ENCODE results near the gene POTEB2. TPM values are rescaled to one million over a fixed set of nuclear protein-coding genes. Genes with fewer than 3 reads are reported as not detected.
"Not testable (repeated sequence)": the region's sequence is repeated elsewhere in the genome, so short reads cannot be mapped to it uniquely, and the experiment has no call there.

The POTEB2 gene
- total RNA-seq (2014; rRNA removed; shearing (Covaris generic)): not detected in 2 replicates

DNA sequence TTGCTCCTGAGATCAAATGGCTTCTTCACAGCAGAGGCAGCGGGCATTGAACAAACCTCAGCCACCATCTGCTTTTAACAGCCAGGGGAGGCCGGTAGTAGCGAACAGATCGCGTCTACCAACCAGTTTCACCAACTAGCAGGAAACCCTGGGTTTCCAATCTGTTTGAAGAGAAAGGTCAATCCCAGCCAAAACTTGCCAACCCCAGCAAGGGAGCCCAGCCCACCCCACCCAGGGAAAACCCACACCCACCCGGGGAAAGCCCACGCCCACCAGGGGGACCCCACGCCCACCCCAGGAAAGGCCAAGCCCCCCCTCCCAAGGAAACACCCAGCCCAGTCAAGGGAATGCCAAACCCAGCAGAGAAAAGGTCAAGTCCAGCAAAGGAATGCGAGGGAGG lies at the start of gene POTEB2:
Gene POTEB2, minus strand, starts transcription at position 101 of the 400 bp plus-strand sequence. Its CDS starts 33 bp downstream, at position 68.
- not testable (repeated sequence) for DNase-seq (ENCODE audit: low read depth)

DNA sequence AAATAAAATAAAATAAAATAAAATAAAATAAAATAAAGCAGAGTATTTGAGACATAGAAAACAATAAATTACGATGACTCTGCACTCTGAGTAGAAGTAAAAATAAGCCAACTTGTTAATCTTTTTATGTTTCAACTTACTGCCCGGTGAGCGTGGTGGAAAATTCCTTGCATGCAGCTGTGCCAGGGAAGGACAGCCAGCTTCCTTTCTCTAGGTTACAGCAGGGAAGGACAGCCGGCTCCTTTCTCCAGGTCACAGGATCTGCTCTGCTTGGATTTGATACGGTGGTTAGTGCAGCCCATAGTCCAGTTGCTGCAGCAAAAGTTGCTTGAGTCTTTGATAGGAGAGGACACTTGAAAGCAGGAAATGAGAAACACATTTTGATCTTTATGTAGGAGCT lies 13.8 kb upstream of the POTEB2 start:
- DNase-seq (ENCODE audit: low read depth): not testable (repeated sequence)

DNA sequence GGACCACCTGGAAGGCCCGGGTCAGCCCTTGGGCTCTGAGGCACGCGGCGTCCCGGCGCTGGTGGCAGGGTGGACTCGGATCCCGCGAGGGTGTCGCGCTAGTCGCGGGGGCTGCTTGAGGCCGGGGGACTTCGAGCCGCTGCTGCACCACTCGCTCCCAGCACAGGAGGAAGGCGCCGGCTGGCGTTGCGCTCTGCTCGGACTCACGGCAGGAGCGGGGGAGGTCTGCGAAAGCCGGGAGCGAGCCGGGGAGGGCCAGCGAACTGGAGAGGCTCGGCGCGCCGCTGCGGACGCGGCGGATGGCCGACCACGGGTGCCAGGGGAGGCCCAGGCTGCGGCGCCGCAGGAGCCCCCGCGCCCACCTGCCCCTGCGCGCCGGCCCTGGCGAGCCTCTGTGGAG lies 12.3 kb upstream of the POTEB2 start:
- not testable (repeated sequence) for DNase-seq (ENCODE audit: low read depth)

DNA sequence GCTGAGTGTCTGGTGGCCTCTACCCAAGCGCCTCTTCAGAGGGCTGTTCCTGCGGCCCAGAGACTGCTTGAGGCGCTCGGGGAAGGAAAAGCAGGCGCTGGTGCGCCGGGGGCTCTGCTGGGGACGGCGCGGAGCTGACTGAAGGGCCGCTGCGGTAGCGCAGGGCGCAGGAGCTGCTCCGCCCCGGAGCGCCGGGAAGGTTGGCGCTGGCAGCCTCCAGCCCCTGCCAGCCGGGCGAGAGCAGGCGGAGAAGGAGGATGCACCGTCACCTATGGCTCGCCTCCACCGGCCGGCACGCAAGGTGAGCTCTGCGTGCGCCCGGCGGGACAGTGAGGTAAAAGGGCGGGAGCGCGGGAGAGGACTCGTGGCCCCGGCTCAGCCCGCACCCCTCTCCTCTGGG lies 11.7 kb upstream of the POTEB2 start:
- DNase-seq (ENCODE audit: low read depth): not testable (repeated sequence)

Data from RPMI7951 (cell line).